Activated naive CD8-positive, alpha-beta T cell treated with anti-CD3 and anti-CD28 coated beads, Interleukin-2, amount 50 U/mL, for 24 hours (primary cell): ENCODE measurements around the gene HTRA2.
"Not testable (repeated sequence)": the region's sequence is repeated elsewhere in the genome, so short reads cannot be mapped to it uniquely, and the experiment has no call there.

Source experiments
- ATAC-seq: fragments of 150-1000 bp; cut with Tn5 transposase; one replicate; pipeline ENCODE4 v1.10.0; 2021
- DNase-seq: peaks from one replicate; pipeline ENCODE4 v3.0.0; 2021
- H3K27ac Mint-ChIP-seq: one replicate; pipeline ENCODE4 v1.8.0; 2021; ENCODE audit warnings: mild to moderate bottlenecking, mixed read lengths
- H3K27me3 Mint-ChIP-seq: one replicate; pipeline ENCODE4 v1.8.0; 2021; ENCODE audit warnings: mixed read lengths
- H3K36me3 Mint-ChIP-seq: one replicate; pipeline ENCODE4 v1.8.0; 2021; ENCODE audit warnings: low read depth, mixed read lengths
- H3K4me1 Mint-ChIP-seq: one replicate; pipeline ENCODE4 v1.8.0; 2021; ENCODE audit warnings: mixed read lengths
- H3K4me3 Mint-ChIP-seq: one replicate; pipeline ENCODE4 v1.8.0; 2021; ENCODE audit warnings: mild to moderate bottlenecking, moderate library complexity, mixed read lengths
- H3K9me3 Mint-ChIP-seq: one replicate; pipeline ENCODE4 v1.8.0; 2021; ENCODE audit warnings: mixed read lengths

HTRA2 gene

DNA sequence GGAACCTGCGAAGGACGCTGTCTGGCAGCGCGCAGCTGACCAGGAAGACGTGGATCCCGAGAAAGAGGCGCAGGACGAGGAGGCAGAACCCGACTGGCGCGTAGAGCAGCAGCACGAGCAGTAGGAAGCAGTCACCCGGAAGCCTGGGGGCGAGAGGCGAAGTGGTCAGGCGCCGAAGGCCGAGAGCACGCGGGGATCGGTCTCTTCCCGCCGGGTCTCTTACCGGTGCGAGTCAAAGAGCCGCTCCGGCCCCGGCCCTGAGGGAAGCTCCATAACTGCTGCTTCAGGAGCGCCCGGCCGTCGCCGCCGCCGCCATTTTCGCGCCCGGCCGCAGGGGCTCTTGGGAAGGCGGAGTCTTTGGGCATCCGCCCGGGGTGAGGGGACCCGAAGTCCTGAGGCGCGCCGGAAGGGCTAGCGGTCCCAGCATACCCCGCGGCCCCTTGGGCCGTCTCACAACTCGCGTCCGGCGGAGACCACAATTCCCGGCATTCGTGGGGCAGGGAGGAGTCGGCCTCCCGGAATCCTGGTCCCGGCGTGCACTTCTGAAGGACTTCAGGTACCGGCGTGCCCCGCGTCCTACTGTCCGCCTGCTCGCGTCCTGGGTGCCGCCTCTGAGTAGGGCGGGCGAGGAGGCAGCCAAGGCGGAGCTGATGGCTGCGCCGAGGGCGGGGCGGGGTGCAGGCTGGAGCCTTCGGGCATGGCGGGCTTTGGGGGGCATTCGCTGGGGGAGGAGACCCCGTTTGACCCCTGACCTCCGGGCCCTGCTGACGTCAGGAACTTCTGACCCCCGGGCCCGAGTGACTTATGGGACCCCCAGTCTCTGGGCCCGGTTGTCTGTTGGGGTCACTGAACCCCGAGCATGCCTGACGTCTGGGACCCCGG lies at the start of gene HTRA2, which contains the start of gene AUP1:
Gene HTRA2, plus strand, starts transcription at position 577 of the 882 bp plus-strand sequence. Its CDS starts 74 bp downstream, at position 651.
Gene AUP1, minus strand, starts transcription at position 350 of the 882 bp plus-strand sequence. Its CDS starts 77 bp downstream, at position 273.
- Mint-ChIP-seq H3K36me3 (peaks cover 57% of the 10 kb centered on the region), H3K27ac (peak within 1 kb of the TSS; percentile 93), H3K27me3 (no peaks in the 10 kb centered on the region), H3K9me3 (no peaks in the 10 kb centered on the region), H3K4me3 (peak within 1 kb of the TSS; percentile 94), H3K4me1 (peaks cover 46% of the 10 kb centered on the region)
- ATAC-seq (peak; percentile 92), DNase-seq (peak; percentile 93)

DNA sequence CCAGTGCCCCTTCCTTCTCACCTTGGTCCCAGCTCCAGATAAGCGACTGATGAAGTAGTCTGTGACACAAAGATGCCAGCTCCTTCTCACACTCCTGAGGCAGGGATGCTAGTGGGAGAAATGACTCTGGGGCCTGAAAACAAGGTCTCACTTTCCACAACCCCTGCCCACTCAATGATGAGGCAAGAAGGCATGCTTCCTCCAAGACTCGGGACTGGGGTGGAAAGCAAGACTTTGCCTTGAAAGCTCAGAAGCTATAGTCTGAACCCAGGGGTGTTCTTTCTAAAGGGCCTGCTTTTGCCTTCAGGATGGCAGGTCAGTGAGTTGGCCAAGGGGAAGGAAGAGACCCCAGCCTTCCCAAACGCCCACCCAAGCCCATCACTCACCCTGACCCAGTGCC lies 48.3 kb upstream of the HTRA2 start:
- ATAC-seq (no peak), DNase-seq (no peak)
- peaks cover 31% of the 10 kb centered on the region for H3K4me1 Mint-ChIP-seq
- no peaks in the 10 kb centered on the region for H3K9me3 Mint-ChIP-seq
- H3K27ac Mint-ChIP-seq, result no peak overlapping the region
- H3K27me3 Mint-ChIP-seq, result no peaks in the 10 kb centered on the region
- H3K36me3 Mint-ChIP-seq, result peaks cover 26% of the 10 kb centered on the region
- peak overlapping the region; percentile 95 for H3K4me3 Mint-ChIP-seq

DNA sequence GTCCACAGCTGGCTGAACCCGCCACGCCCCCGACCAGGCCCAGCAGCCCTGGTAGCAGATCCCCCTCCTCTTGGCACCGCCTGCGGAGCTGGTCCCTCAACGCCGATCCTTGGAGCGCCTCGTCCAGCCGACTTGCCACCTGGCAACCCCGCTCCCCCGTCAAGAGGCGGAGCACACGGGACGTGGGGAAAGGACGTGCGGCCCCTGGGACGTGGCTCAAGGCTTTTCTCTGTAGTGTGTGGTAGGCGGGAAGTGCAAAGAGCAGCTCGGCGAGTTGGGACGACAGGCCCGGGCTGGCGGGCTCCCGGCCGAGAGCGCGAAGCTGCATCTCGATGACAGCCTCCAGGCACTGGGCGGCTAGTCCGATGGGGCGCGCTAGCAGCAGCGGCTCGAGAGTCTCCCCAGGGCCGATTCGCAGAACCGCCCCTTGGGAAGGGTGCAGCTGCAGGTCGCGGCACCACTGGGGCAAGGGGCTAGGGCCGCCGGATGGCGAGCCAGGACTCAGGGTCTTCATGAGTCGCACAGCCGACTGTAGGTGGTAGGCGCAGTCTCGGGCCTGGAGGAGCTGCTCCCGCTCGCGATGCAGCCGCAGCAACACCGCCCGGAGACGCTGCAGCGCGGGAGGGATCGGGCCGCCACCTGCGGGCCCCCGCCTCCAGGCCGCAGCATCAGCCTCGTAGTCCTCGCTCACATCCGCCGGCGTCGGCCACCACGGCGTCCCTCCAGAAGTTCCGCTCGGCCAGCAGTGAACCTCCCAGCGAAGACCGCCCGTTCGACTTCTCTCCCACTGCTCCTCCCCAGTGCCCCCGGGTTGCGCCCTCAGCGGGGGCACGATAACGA lies 47.6 kb upstream of the HTRA2 start:
- Mint-ChIP-seq H3K27ac (peak overlapping the region; percentile 96), H3K36me3 (peaks cover 26% of the 10 kb centered on the region), H3K9me3 (no peaks in the 10 kb centered on the region), H3K4me3 (peak overlapping the region; percentile 95), H3K27me3 (no peaks in the 10 kb centered on the region), H3K4me1 (peaks cover 31% of the 10 kb centered on the region)
- peak; percentile 64 for DNase-seq
- peak; percentile 42 for ATAC-seq

GRCh38 chr2:74482801-74483674 lies 46.7 kb upstream of the HTRA2 start, which contains the start of the genes CCDC142 and TTC31:
TSS of gene CCDC142 (minus strand) at chr2:74482998. CDS start at chr2:74482837, 161 bp downstream.
TSS of gene TTC31 (plus strand) at chr2:74483081. CDS start at chr2:74483096, 15 bp downstream.
- no peaks in the 10 kb centered on the region for H3K27me3 Mint-ChIP-seq
- DNase-seq (peak; percentile 94), ATAC-seq (peak; percentile 94)
- H3K4me3 Mint-ChIP-seq, result peak within 1 kb of the TSS; percentile 95
- peak within 1 kb of the TSS; percentile 96 for H3K27ac Mint-ChIP-seq
- peaks cover 31% of the 10 kb centered on the region for H3K4me1 Mint-ChIP-seq
- H3K9me3 Mint-ChIP-seq, result no peaks in the 10 kb centered on the region
- peaks cover 22% of the 10 kb centered on the region for H3K36me3 Mint-ChIP-seq

DNA sequence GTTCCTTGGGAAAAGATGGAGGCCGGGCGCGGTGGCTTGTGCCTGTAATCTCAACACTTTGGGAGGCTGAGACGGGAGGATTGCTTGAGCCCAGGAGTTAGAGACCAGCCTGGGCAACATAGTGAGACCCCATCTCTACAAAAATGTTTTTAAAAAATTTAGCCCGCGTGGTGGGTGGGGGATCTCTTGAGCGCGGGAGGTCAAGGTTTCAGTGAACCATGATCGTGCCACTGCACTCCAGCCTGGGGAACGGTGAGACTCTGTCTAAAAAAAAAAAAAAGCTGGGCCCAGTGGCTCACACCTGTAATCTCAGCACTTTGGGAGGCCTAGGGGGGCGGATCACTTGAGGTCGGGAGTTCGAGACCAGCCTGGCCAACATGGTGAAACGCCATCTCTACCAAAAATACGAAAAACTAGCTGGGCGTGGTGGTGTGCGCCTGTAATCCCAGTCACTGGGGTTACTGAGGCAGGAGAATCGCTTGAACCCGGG lies 46.0 kb upstream of the HTRA2 start:
- H3K4me3 Mint-ChIP-seq, result peak overlapping the region; percentile 95
- peaks cover 31% of the 10 kb centered on the region for H3K4me1 Mint-ChIP-seq
- not testable (repeated sequence) for H3K9me3 Mint-ChIP-seq, H3K27me3 Mint-ChIP-seq, ATAC-seq, DNase-seq
- H3K27ac Mint-ChIP-seq, result peak overlapping the region; percentile 96
- peaks cover 24% of the 10 kb centered on the region for H3K36me3 Mint-ChIP-seq

DNA sequence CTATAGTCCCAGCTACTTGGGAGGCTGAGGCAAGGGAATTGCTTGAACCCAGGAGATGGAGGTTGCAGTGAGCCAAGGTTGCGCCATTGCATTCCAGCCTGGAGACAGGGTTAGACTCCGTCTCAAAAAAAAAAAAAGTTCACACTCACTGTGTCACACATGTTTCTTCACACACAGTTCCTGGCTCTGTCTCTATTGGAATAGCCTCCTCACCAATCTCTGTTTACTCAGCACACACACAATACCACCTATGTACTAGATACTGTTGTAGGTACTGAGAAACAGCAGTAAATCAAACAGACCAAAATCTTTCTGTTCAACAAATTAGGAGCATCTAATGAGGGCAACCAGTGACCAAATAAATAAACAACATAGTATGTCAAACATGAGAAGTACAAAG lies 43.6 kb upstream of the HTRA2 start:
- Mint-ChIP-seq H3K27me3 (no peaks in the 10 kb centered on the region), H3K27ac (no peak overlapping the region), H3K4me1 (peaks cover 12% of the 10 kb centered on the region), H3K4me3 (no peak overlapping the region), H3K9me3 (no peaks in the 10 kb centered on the region), H3K36me3 (peaks cover 16% of the 10 kb centered on the region)
- DNase-seq, result no peak
- ATAC-seq, result no peak

GRCh38 chr2:74488643-74489481 lies 40.9 kb upstream of the HTRA2 start:
- Mint-ChIP-seq H3K36me3 (peaks cover 16% of the 10 kb centered on the region), H3K4me3 (no peak overlapping the region), H3K27me3 (no peaks in the 10 kb centered on the region), H3K27ac (no peak overlapping the region), H3K9me3 (no peaks in the 10 kb centered on the region), H3K4me1 (peaks cover 4% of the 10 kb centered on the region)
- no peak for ATAC-seq
- no peak for DNase-seq

DNA sequence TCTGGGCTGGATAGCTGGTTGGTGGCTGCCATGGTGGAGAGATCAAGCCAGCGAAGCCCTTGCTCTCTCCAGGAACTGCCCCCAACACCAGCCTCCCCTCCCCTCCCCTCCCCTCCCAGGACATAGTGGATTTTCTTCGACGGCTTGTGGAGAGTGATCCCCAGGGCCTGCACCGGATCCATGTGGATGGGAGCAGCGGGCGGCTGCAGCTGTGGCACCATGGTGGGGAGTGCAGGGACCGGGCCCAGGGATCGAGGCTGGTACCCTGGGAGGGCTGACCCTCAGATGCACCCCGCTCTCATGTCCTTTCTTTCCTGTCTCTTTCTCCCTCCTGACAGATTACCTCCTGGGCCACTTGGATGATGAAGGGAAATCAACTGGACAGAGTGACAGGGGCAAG lies 39.8 kb upstream of the HTRA2 start:
- no peak for DNase-seq
- Mint-ChIP-seq H3K36me3 (peaks cover 16% of the 10 kb centered on the region), H3K4me3 (no peak overlapping the region), H3K27ac (no peak overlapping the region), H3K9me3 (no peaks in the 10 kb centered on the region), H3K27me3 (no peaks in the 10 kb centered on the region), H3K4me1 (peaks cover 2% of the 10 kb centered on the region)
- ATAC-seq, result no peak

DNA sequence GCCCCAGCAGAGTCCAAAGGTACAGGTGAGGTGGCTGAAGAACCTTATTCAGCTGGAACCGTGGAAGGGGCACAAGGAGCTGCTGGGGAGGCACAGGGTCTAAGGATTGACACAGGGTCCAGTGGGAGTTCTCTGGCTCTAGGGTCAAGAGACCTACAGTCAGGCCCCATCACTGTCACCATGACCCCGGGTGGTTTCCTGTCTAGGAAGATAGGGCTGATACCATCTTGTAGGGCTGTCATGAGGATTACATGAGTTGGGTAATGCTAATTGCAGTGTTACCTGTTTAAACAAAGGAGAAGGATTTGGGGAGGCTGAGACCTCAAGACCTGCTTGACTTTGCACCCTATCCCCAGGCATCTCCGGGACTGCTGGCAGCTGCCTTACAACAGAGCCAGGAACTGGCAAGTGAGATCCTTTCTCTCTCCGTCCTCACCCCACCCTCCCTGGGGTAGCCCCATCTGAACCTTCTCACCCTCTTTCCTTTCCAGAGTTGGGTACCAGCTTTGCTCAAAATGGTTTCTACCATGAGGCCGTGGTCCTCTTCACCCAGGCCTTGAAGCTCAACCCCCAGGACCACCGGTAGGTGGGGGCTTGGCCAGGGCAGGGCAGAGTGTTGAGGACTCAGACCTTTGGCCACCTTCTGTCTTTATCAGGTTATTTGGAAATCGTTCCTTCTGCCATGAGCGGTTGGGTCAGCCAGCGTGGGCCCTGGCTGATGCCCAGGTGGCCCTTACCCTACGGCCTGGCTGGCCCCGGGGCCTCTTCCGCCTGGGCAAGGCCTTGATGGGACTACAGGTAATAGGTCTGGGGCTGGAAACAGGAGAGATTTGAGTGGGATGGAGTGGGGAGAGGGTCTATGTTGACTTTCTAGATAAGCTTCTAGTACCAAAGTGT lies 37.8 kb upstream of the HTRA2 start:
- Mint-ChIP-seq H3K27ac (no peak overlapping the region), H3K4me1 (no peaks in the 10 kb centered on the region), H3K27me3 (no peaks in the 10 kb centered on the region), H3K9me3 (no peaks in the 10 kb centered on the region), H3K4me3 (no peak overlapping the region), H3K36me3 (peaks cover 8% of the 10 kb centered on the region)
- ATAC-seq (no peak), DNase-seq (no peak)

GRCh38 chr2:74493546-74493945 lies 36.2 kb upstream of the HTRA2 start:
- Mint-ChIP-seq H3K27ac (no peak overlapping the region), H3K4me3 (no peak overlapping the region), H3K4me1 (peaks cover 10% of the 10 kb centered on the region), H3K27me3 (peaks cover 10% of the 10 kb centered on the region), H3K36me3 (peaks cover 5% of the 10 kb centered on the region), H3K9me3 (no peaks in the 10 kb centered on the region)
- DNase-seq (no peak), ATAC-seq (no peak)

DNA sequence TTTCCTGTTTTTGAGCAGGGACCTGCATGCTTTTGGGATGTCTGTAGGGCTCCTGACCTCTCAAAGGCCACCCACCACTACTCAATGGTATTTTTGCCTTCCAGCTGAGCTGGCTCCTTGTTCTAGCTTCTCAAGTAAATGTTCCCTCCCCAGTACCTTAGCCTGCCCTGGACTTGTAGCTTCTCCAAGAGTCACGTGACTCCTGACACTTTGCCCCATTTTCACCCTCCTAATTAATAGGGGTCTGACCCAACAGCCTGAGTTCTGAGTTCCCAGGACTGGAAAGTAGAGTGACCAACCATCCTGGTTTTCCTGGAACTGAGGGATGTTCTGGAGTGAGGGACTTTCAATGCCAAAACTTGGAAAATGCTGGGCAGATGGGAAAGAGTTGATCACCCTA lies 34.3 kb upstream of the HTRA2 start:
- DNase-seq, result no peak
- Mint-ChIP-seq H3K9me3 (no peaks in the 10 kb centered on the region), H3K4me3 (no peak overlapping the region), H3K36me3 (peaks cover 4% of the 10 kb centered on the region), H3K27me3 (peaks cover 25% of the 10 kb centered on the region), H3K27ac (no peak overlapping the region), H3K4me1 (peaks cover 20% of the 10 kb centered on the region)
- ATAC-seq, result no peak

DNA sequence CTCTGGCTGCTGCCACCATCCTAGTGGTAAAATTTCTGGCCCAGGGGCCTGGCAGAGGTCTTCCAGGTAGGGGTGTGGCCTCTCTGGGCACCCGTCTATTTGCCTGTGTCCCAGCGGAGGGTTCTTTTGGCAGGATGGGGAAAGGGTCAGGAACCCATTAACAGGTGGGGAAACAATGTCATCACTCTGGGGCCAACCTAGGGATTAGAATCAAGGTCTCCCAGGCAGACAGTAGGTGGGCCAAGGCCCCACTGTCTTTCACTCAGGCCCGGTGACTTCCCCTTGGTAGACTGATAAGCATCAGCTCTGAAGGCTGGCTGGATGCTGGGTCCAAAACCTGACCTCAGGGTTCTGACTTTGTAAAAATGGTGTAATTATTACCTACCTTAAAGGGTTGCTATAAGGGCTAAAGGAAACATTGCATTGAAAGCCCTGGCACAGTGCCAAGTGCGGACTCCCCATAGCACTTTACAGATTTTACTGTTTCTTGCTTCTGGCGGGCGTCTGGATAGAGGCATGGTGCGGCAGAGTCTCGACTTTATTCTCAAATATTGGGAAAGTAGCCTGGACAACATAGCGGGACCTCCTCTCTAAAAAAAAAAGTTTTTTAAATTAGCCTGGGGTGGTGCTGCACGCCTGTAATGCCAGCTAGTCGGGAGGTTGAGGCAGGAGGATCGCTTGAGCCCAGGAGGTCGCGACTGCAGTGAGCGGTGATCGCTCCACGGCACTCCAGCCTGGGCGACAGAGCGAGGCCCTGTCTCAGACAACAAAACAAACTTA lies 32.5 kb upstream of the HTRA2 start:
- Mint-ChIP-seq H3K27ac (peak overlapping the region; percentile 22), H3K27me3 (peaks cover 40% of the 10 kb centered on the region)

More for the DNA sequence above, 32.5 kb upstream of the HTRA2 start:
- no peaks in the 10 kb centered on the region for H3K36me3 Mint-ChIP-seq
- H3K9me3 Mint-ChIP-seq, result no peaks in the 10 kb centered on the region
- peak overlapping the region; percentile 77 for H3K4me3 Mint-ChIP-seq
- ATAC-seq (no peak), DNase-seq (no peak)
- H3K4me1 Mint-ChIP-seq, result peaks cover 24% of the 10 kb centered on the region
